Caco-2 (cell line): ENCODE data around the gene NDFIP1. TPM values are rescaled to one million over a fixed set of nuclear protein-coding genes. Genes with fewer than 3 reads are reported as not detected.

Source experiments
- BruUV-seq: library from RNA; stranded (reverse); fragments of 400-500 nt; replicated peaks from 2 replicates; lab custom pipeline; 2021; lab: Mats Ljungman, UMichigan
- CTCF ChIA-PET: fragments of 300-600 bp; sonication (Branson Sonifier 250); formaldehyde crosslinking; loops from one replicate; lab custom pipeline; 2022; ENCODE audit warnings: antibody characterized with exemption; lab: Charles Lee
- POLR2A ChIA-PET: fragments of 300-600 bp; sonication (Branson Sonifier 250); formaldehyde crosslinking; loops from one replicate; lab custom pipeline; 2022; ENCODE audit warnings: antibody characterized with exemption; lab: Charles Lee
- DNase-seq, 2 experiments: peaks; one replicate each; pipeline versions ENCODE4 v3.0.0 to v3.0.0-alpha.2; 2020 to 2022
- H3K27me3 ChIP-seq: replicated peaks from 2 replicates; pipeline ENCODE4 v1.6.0; 2011; ENCODE audit warnings: low read length; ENCODE audit not compliant: control insufficient read depth, insufficient read depth
- H3K36me3 ChIP-seq: 2 replicates; pipeline ENCODE4 v1.5.1; 2011; ENCODE audit warnings: low read length; ENCODE audit not compliant: control insufficient read depth, insufficient read depth
- H3K4me1 ChIP-seq: fragments of 250-450 bp; sonication (Bioruptor Pico); 2 replicates; pipeline ENCODE4 v1.5.1; 2020; ENCODE audit warnings: mild to moderate bottlenecking
- H3K4me3 ChIP-seq: 2 replicates; pipeline ENCODE4 v1.5.1; 2011; ENCODE audit warnings: low read depth, mild to moderate bottlenecking, control low read depth, low read length
- H3K9me3 ChIP-seq: fragments of 250-450 bp; sonication (Bioruptor Pico); 2 replicates; pipeline ENCODE4 v1.5.1; 2020; ENCODE audit warnings: mild to moderate bottlenecking, moderate library complexity
- H3K27ac Mint-ChIP-seq: one replicate; pipeline ENCODE4 v1.8.0; 2022; ENCODE audit warnings: mixed read lengths; ENCODE audit not compliant: unreplicated experiment
- H3K27me3 Mint-ChIP-seq: one replicate; pipeline ENCODE4 v1.8.0; 2022; ENCODE audit warnings: mixed read lengths; ENCODE audit not compliant: insufficient read depth, unreplicated experiment
- H3K36me3 Mint-ChIP-seq: one replicate; pipeline ENCODE4 v1.8.0; 2022; ENCODE audit warnings: mild to moderate bottlenecking, mixed read lengths; ENCODE audit not compliant: insufficient read depth, unreplicated experiment
- H3K4me1 Mint-ChIP-seq: one replicate; pipeline ENCODE4 v1.8.0; 2022; ENCODE audit warnings: low read depth, mixed read lengths; ENCODE audit not compliant: unreplicated experiment
- H3K4me3 Mint-ChIP-seq: one replicate; pipeline ENCODE4 v1.8.0; 2022; ENCODE audit warnings: mild to moderate bottlenecking, moderate library complexity, mixed read lengths; ENCODE audit not compliant: unreplicated experiment
- H3K9me3 Mint-ChIP-seq: one replicate; pipeline ENCODE4 v1.8.0; 2022; ENCODE audit warnings: mixed read lengths; ENCODE audit not compliant: unreplicated experiment
- intact Hi-C: fragments of 100-400 bp; cut with micrococcal nuclease; formaldehyde crosslinking; loops from one replicate; pipeline ENCODE4 v1.10.0; 2022; ENCODE audit not compliant: unreplicated experiment
- total RNA-seq: library from RNA; stranded (reverse); gene quantifications from 2 replicates; pipeline ENCODE4 v1.2.3, GENCODE V29; 2022
- TF ChIP-seq, protein P1 (sequence below), 2 experiments: fragments of 200-600 bp in 1 of 2; IDR thresholded peaks; 1 replicate in 1 of 2; 2 replicates in 1 of 2; pipeline versions ENCODE4 v1.5.1 to v1.8.0; 2011 to 2022; ENCODE audit warnings: antibody characterized with exemption in 1 of 2, control low read depth in 1 of 2, inconsistent platforms in 1 of 2, low read depth in 1 of 2, low read length in 1 of 2, mild to moderate bottlenecking in 1 of 2, moderate library complexity in 1 of 2; ENCODE audit not compliant: insufficient read depth in 1 of 2, severe bottlenecking in 1 of 2, unreplicated experiment in 1 of 2

Gene NDFIP1
- total RNA-seq, 1 experiment from 2014 or later: 51.6 TPM

DNA sequence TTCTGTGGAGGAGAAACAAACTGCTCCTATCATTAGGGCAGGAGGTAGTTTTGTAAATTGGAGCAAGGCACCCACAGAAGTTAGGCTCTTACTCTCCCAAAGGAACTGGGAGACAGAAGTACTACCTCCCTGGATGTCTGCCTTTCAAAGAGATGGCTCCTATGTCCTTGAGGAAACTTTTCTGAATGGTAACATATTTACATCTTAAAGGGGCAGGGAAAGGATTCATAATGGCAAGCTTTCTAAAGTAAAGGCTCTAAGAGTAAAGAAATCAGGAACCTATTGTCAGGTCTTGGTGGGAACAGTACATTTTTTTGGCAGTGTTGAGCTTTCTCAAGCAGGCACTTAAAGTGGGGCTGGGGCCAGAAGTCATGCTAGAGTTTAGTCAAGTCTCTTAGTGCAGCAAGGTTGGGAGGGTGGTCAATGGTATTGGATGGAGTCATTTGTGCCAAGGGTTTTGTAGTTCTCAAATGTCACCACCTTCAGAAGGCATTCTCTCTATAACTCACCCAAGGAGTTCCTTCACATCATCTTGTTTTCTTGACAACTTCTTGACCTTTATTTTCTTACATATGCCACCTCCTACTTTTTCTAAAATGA is 26.3 kb upstream of the NDFIP1 start:
- Mint-ChIP-seq H3K9me3 (no peaks in the 10 kb centered on the region), H3K27me3 (no peaks in the 10 kb centered on the region), H3K36me3 (no peaks in the 10 kb centered on the region), H3K4me3 (no peak overlapping the region), H3K27ac (no peak overlapping the region), H3K4me1 (peaks cover 7% of the 10 kb centered on the region)
- no peaks in the 10 kb centered on the region for H3K9me3 ChIP-seq
- peaks cover 8% of the 10 kb centered on the region; the same call in 1 of the 2 replicates for H3K4me1 ChIP-seq
- no peaks in the 10 kb centered on the region for H3K27me3 ChIP-seq
- H3K36me3 ChIP-seq: no peaks in the 10 kb centered on the region
- intact Hi-C loops: no loop called here
- ChIA-PET POLR2A (no interaction called here), CTCF (no interaction called here)
- DNase-seq: no peak
- H3K4me3 ChIP-seq: no peak overlapping the region
- TF ChIP-seq, protein P1, sequence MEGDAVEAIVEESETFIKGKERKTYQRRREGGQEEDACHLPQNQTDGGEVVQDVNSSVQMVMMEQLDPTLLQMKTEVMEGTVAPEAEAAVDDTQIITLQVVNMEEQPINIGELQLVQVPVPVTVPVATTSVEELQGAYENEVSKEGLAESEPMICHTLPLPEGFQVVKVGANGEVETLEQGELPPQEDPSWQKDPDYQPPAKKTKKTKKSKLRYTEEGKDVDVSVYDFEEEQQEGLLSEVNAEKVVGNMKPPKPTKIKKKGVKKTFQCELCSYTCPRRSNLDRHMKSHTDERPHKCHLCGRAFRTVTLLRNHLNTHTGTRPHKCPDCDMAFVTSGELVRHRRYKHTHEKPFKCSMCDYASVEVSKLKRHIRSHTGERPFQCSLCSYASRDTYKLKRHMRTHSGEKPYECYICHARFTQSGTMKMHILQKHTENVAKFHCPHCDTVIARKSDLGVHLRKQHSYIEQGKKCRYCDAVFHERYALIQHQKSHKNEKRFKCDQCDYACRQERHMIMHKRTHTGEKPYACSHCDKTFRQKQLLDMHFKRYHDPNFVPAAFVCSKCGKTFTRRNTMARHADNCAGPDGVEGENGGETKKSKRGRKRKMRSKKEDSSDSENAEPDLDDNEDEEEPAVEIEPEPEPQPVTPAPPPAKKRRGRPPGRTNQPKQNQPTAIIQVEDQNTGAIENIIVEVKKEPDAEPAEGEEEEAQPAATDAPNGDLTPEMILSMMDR (IDR thresholded peaks at IDR 0.05; ENCODE audit: insufficient read depth in 1 of 2, low read depth in 1 of 2, low read length in 1 of 2, severe bottlenecking in 1 of 2, unreplicated experiment in 1 of 2): no peak
- no TSS peak for BruUV-seq

DNA sequence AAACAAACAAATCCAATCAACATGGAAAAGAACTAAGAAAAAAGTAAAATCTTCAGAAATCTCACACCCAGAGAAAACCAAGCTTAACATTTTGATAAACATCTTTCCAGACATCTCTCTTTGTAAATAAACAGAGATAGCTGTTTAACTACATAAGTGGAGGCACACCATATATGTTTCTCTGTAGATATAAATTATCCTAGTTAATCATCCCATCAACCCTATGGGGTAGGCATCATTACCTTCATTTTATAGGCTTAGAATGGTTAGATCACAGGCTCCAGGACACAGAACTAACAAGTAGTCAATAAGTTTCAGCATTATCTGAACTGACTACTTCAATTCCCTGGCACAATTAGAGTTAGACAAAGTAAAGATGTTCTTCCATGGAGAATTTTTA is 22.4 kb upstream of the NDFIP1 start:
- H3K9me3 Mint-ChIP-seq: no peaks in the 10 kb centered on the region
- H3K4me1 ChIP-seq: peaks cover 24% of the 10 kb centered on the region
- CTCF ChIA-PET: interaction anchor here (0.5 kb wide), 1 partner anchor 102 kb away, joined by 3 read pairs; no protein-coding TSS in a partner anchor
- BruUV-seq: no TSS peak
- H3K36me3 Mint-ChIP-seq: no peaks in the 10 kb centered on the region
- no peak overlapping the region for H3K4me3 Mint-ChIP-seq
- DNase-seq: no peak
- peaks cover 20% of the 10 kb centered on the region for H3K4me1 Mint-ChIP-seq
- no peaks in the 10 kb centered on the region for H3K36me3 ChIP-seq
- no peaks in the 10 kb centered on the region for H3K9me3 ChIP-seq
- intact Hi-C loops: no loop called here
- TF ChIP-seq, protein P1 (IDR thresholded peaks at IDR 0.05; ENCODE audit: insufficient read depth in 1 of 2, low read depth in 1 of 2, low read length in 1 of 2, severe bottlenecking in 1 of 2, unreplicated experiment in 1 of 2): no peak
- H3K27me3 ChIP-seq: no peaks in the 10 kb centered on the region
- H3K27ac Mint-ChIP-seq: no peak overlapping the region
- no peak overlapping the region for H3K4me3 ChIP-seq
- POLR2A ChIA-PET: no interaction called here
- H3K27me3 Mint-ChIP-seq: no peaks in the 10 kb centered on the region

DNA sequence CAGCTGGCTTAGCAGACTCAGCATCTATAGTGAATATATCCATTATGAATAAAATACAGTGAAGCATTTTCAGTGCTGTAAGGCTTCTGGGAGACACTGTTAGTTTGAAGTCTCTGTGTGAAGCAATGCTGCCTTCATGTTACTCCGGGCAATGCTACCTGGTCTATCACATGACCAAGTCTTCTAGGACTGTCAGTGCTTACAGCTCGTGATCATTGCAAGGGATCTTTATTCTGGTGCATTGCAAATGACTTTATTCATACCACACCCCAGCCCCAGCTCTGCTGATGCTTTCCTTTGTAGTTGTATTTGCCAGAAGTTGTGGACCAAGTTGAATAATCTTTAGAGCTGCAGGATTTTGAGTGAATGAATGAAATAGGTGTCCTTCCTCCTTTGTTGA is 21.9 kb upstream of the NDFIP1 start:
- POLR2A ChIA-PET: no interaction called here
- peaks cover 20% of the 10 kb centered on the region for H3K4me1 Mint-ChIP-seq
- TF ChIP-seq, protein P1 (IDR thresholded peaks at IDR 0.05; ENCODE audit: insufficient read depth in 1 of 2, low read depth in 1 of 2, low read length in 1 of 2, severe bottlenecking in 1 of 2, unreplicated experiment in 1 of 2): no peak

More for the DNA sequence above, 21.9 kb upstream of the NDFIP1 start:
- no peaks in the 10 kb centered on the region for H3K36me3 ChIP-seq
- H3K9me3 Mint-ChIP-seq: no peaks in the 10 kb centered on the region
- H3K9me3 ChIP-seq: no peaks in the 10 kb centered on the region
- H3K27ac Mint-ChIP-seq: no peak overlapping the region
- no peaks in the 10 kb centered on the region for H3K36me3 Mint-ChIP-seq
- H3K27me3 Mint-ChIP-seq: no peaks in the 10 kb centered on the region
- peaks cover 24% of the 10 kb centered on the region for H3K4me1 ChIP-seq
- H3K4me3 Mint-ChIP-seq: no peak overlapping the region
- no peak for DNase-seq
- no TSS peak for BruUV-seq
- intact Hi-C loops: no loop called here
- H3K4me3 ChIP-seq: no peak overlapping the region
- no peaks in the 10 kb centered on the region for H3K27me3 ChIP-seq
- CTCF ChIA-PET: interaction anchor here (0.5 kb wide), 1 partner anchor 101 kb away, joined by 3 read pairs; no protein-coding TSS in a partner anchor
